Activated CD4-positive, alpha-beta T cell treated with anti-CD3 and anti-CD28 coated beads, Interleukin-2, amount 50 U/mL, for 4 hours (primary cell): ENCODE results near the gene MED9.

Source experiments
- DNase-seq, 2 experiments: peaks; one replicate each; pipeline ENCODE4 v3.0.0-alpha.2; 2020

Gene MED9

GRCh38 chr17:17492571-17492970 lies 15.8 kb downstream of the MED9 start:
- no peak for DNase-seq

GRCh38 chr17:17493249-17493985 lies 16.6 kb downstream of the MED9 start:
- DNase-seq = no peak

GRCh38 chr17:17493986-17494466 lies 17.2 kb downstream of the MED9 start:
- DNase-seq = no peak

GRCh38 chr17:17494499-17494869 lies 17.7 kb downstream of the MED9 start:
- no peak for DNase-seq

- DNase-seq = no peak
Measured at GRCh38 chr17:17494870-17495535, 18.2 kb downstream of the MED9 start.

- DNase-seq = peak in 1 of 2 experiments; percentile 19
Measured at GRCh38 chr17:17495536-17496188, 18.9 kb downstream of the MED9 start.

- peak; percentile 69 to 73 for DNase-seq
Measured at GRCh38 chr17:17496189-17497064, 19.6 kb downstream of the MED9 start, which contains the start of gene RASD1. TSS of gene RASD1 (minus strand) at chr17:17496395. CDS start at chr17:17496181, 214 bp downstream.

- no peak for DNase-seq
Measured at GRCh38 chr17:17497065-17497844, 20.5 kb downstream of the MED9 start.

- no peak for DNase-seq
Measured at GRCh38 chr17:17497845-17498520, 21.2 kb downstream of the MED9 start.

GRCh38 chr17:17498606-17499301 lies 22.0 kb downstream of the MED9 start:
- no peak for DNase-seq

GRCh38 chr17:17499402-17500145 lies 22.8 kb downstream of the MED9 start:
- DNase-seq = no peak

- DNase-seq = no peak
Measured at GRCh38 chr17:17500999-17501605, 24.3 kb downstream of the MED9 start.

- DNase-seq = no peak
Measured at GRCh38 chr17:17502741-17503565, 26.2 kb downstream of the MED9 start.

GRCh38 chr17:17503566-17504130 lies 26.8 kb downstream of the MED9 start:
- no peak for DNase-seq

- no peak for DNase-seq
Measured at GRCh38 chr17:17504341-17505140, 27.7 kb downstream of the MED9 start.

- DNase-seq = no peak
Measured at GRCh38 chr17:17505151-17505550, 28.4 kb downstream of the MED9 start.

- DNase-seq = no peak
Measured at GRCh38 chr17:17505610-17506171, 28.9 kb downstream of the MED9 start.
